HG03097 (cell line): Measurements from ENCODE around the gene PCDHGA12.

ENCODE experiments used
- ATAC-seq: cut with Tn5 transposase; IDR thresholded peaks from one replicate; pipeline ENCODE4 v1.9.1; 2021; ENCODE audit not compliant: unreplicated experiment, low FRiP score

Gene PCDHGA12

GRCh38 chr5:141439411-141440141 lies 9.3 kb downstream of the PCDHGA12 start:
- ATAC-seq = no peak

GRCh38 chr5:141440341-141440740 lies 10.0 kb downstream of the PCDHGA12 start:
- no peak for ATAC-seq

GRCh38 chr5:141441571-141442170 lies 11.4 kb downstream of the PCDHGA12 start:
- no peak for ATAC-seq

GRCh38 chr5:141465351-141465750 lies 35.0 kb downstream of the PCDHGA12 start:
- no peak for ATAC-seq

GRCh38 chr5:141475625-141476131 lies 45.4 kb downstream of the PCDHGA12 start, which contains the start of gene PCDHGC3:
Gene PCDHGC3, plus strand, starts transcription at chr5:141475966. Its CDS starts 151 bp downstream, at chr5:141476117.
- peak; percentile 97 for ATAC-seq

GRCh38 chr5:141476132-141476911 lies 46.0 kb downstream of the PCDHGA12 start:
- ATAC-seq = peak; percentile 26

- no peak for ATAC-seq
Observed at GRCh38 chr5:141477044-141477575, 46.8 kb downstream of the PCDHGA12 start.

GRCh38 chr5:141477815-141478214 lies 47.5 kb downstream of the PCDHGA12 start:
- no peak for ATAC-seq

- no peak for ATAC-seq
Observed at GRCh38 chr5:141478321-141478945, 48.1 kb downstream of the PCDHGA12 start.

- ATAC-seq = no peak
Observed at GRCh38 chr5:141479776-141480175, 49.5 kb downstream of the PCDHGA12 start.
